ENCODE data around the gene ARID4A.

GRCh38 chr14:58265401-58265800 lies 33.0 kb upstream of the ARID4A start:
- TF ChIP-seq CTCF (IDR thresholded peaks at IDR 0.05; ENCODE audit: borderline replicate concordance, extremely low read depth, low read length, poor library complexity, severe bottlenecking) (no peak), EZH2 (IDR thresholded peaks at IDR 0.05; ENCODE audit: borderline replicate concordance, low read depth, low read length, severe bottlenecking) (no peak)

Data from DND-41 (cell line).